Activated naive CD8-positive, alpha-beta T cell treated with anti-CD3 and anti-CD28 coated beads, Interleukin-2, amount 10 ng/mL, durations not matched to agents 7 days and 5 days (primary cell): ENCODE results near the gene SAXO1. TPM values are rescaled to one million over a fixed set of nuclear protein-coding genes. Genes with fewer than 3 reads are reported as not detected.

Experiments
- ATAC-seq: fragments of 150-1000 bp; cut with Tn5 transposase; one replicate; pipeline ENCODE4 v1.10.0; 2021; ENCODE audit warnings: low read depth, moderate library complexity
- POLR2A ChIA-PET: fragments of 350-600 bp; sonication (Branson Sonifier 250); formaldehyde crosslinking; loops from one replicate; lab custom pipeline; 2021; ENCODE audit warnings: antibody characterized with exemption; lab: Charles Lee
- DNase-seq: peaks from one replicate; pipeline ENCODE4 v3.0.0; 2021
- H3K27ac Mint-ChIP-seq: one replicate; pipeline ENCODE4 v1.8.0; 2022; ENCODE audit warnings: mild to moderate bottlenecking, mixed read lengths
- H3K27me3 Mint-ChIP-seq: one replicate; pipeline ENCODE4 v1.8.0; 2022; ENCODE audit warnings: mild to moderate bottlenecking, moderate library complexity, mixed read lengths
- H3K36me3 Mint-ChIP-seq: one replicate; pipeline ENCODE4 v1.8.0; 2021; ENCODE audit warnings: mild to moderate bottlenecking, mixed read lengths
- H3K4me1 Mint-ChIP-seq: one replicate; pipeline ENCODE4 v1.8.0; 2021; ENCODE audit warnings: mixed read lengths
- H3K4me3 Mint-ChIP-seq: one replicate; pipeline ENCODE4 v1.8.0; 2022; ENCODE audit warnings: mild to moderate bottlenecking, moderate library complexity, mixed read lengths
- H3K9me3 Mint-ChIP-seq: one replicate; pipeline ENCODE4 v1.8.0; 2021; ENCODE audit warnings: mixed read lengths
- total RNA-seq, 2 experiments: library from RNA; stranded (reverse); gene quantifications; one replicate each; pipeline ENCODE4 v1.2.3, GENCODE V29; 2021

Gene SAXO1
- total RNA-seq, 2 experiments from 2014 or later = 0.42 to 0.43 TPM

DNA sequence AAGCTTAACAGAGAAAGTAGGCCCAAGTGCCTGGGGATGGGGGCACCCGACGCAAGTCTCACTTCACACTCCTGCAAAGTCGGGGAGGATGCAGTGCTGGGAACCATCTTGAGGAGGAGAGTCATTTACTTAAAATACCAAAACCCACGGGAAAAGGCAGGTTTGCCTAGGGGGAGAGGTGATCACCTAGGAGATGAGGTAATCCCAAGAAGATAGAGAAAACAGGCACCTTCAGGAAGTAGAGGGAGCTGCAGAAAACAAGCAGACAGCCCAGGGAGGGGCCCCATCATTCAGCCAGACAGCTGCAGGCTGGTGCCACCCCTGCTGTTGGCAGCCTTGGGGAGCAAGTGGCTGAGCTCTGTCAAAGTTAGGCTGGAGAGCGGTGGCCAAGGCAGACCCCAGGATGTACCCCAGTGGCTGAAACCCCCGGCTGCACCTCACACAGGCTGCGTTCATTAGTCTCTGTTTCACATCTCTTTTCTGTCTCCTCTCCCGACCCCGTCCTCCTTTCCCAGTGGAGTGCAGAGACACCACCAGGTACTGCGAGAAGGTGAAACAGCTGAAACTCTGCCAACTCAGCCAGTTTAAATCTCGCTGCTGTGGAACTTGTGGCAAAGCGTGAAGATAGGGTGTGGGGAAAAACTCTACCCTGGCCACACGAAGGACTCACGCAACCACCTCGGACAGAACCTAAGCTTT is 124.9 kb downstream of the SAXO1 start:
- Mint-ChIP-seq H3K4me3 (no peak overlapping the region), H3K9me3 (no peaks in the 10 kb centered on the region), H3K4me1 (no peaks in the 10 kb centered on the region), H3K36me3 (no peaks in the 10 kb centered on the region), H3K27me3 (peaks cover 7% of the 10 kb centered on the region), H3K27ac (no peak overlapping the region)
- ATAC-seq (no peak), DNase-seq (no peak)
- POLR2A ChIA-PET = no interaction called here

DNA sequence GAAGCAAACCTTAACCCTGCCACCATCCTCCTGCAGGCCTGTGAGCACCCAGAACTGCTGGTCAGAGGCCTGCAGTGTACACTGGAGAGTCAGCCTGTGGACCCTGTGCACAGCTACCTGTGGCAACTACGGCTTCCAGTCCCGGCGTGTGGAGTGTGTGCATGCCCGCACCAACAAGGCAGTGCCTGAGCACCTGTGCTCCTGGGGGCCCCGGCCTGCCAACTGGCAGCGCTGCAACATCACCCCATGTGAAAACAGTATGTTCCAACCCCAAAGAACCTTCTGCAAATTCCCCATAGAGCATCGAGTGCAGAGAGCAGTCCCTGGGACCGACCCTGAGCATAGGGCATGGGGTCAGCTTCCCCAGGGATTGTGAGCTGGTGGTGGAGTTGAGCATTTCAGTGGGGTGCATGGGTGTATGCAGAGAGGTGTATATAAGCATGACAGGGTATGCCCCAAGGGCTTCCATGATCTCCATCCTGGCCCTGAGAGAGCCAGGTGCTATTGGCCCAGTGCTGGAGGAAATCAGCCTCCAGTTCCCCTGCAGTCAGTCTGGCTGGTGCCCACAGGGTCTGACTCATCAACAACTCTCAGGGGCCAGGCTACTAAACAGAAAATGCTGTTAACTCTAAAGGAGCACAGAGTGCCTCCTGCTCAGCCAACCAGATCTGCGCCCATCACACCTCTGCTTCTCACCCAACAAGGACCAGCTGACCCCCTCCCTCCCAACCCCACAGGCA is 126.2 kb downstream of the SAXO1 start:
- peaks cover 3% of the 10 kb centered on the region for H3K27me3 Mint-ChIP-seq
- no peak overlapping the region for H3K27ac Mint-ChIP-seq
- H3K4me1 Mint-ChIP-seq = no peaks in the 10 kb centered on the region
- POLR2A ChIA-PET = no interaction called here
- H3K9me3 Mint-ChIP-seq = peaks cover 3% of the 10 kb centered on the region
- H3K4me3 Mint-ChIP-seq = no peak overlapping the region
- ATAC-seq (no peak), DNase-seq (no peak)
- peaks cover 1% of the 10 kb centered on the region for H3K36me3 Mint-ChIP-seq

DNA sequence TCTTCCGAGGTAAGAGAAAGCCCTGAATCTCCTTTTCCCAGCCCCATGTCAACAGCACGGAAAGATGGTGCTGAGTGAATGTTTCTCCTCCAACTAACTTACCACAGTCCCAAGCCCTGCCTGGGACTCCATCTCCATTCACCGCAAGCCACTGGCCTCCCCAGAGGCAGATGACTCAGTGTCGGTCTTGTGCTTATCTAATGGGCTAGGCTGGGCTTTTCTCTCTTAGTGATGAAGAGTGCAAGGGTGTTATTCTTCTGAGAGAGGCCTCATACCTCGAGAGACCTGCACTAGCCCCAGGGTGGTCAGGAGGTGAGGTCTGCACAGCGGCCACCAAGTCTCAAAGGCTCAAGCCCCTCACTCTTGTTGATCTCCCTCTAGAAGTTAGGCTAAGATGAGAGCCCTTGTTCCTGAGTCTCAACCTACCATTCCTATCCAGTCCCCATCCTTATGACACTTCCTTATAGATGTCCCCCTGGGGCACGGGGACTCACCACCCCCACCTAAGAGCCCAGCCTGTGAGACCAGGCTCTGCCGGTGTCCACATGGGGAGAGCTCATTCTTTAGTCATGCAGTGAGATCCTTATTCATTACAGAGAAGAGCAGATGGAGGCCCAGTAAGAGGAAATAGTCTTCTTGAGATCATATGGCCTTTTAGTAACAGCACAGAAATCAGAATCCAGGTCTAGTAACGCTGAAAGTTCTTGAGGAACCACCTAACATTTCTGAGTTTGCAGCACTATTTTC is 127.0 kb downstream of the SAXO1 start:
- Mint-ChIP-seq H3K27me3 (peaks cover 2% of the 10 kb centered on the region), H3K4me1 (no peaks in the 10 kb centered on the region), H3K4me3 (no peak overlapping the region), H3K27ac (no peak overlapping the region), H3K36me3 (peaks cover 1% of the 10 kb centered on the region), H3K9me3 (peaks cover 5% of the 10 kb centered on the region)
- DNase-seq (no peak), ATAC-seq (no peak)
- POLR2A ChIA-PET = no interaction called here

GRCh38 chr9:18905028-18905882 is 127.8 kb downstream of the SAXO1 start:
- Mint-ChIP-seq H3K4me3 (no peak overlapping the region), H3K9me3 (peaks cover 8% of the 10 kb centered on the region), H3K36me3 (peaks cover 1% of the 10 kb centered on the region), H3K27me3 (peaks cover 2% of the 10 kb centered on the region), H3K27ac (no peak overlapping the region), H3K4me1 (no peaks in the 10 kb centered on the region)
- POLR2A ChIA-PET = no interaction called here
- no peak for DNase-seq
- no peak for ATAC-seq

DNA sequence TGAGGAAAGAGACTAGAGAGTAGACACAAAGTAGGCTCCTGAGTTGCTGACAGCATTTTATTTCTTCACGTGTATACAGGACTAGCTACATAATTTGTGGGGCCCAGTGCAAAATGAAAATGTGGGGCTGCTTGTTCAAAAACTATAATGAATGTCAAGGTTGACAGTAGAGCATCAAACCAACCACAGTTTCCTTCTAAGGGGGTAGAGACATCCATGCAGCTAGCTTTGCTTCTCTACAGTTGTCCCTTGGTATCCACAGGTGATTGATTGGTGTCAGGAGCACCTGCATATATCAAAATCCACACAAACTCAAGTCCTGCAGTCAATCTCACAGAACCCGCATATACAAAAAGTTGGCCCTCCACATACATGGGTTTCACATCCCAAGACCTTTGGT is 129.6 kb downstream of the SAXO1 start:
- H3K4me3 Mint-ChIP-seq = no peak overlapping the region
- DNase-seq (no peak), ATAC-seq (no peak)
- H3K36me3 Mint-ChIP-seq = peaks cover 3% of the 10 kb centered on the region
- POLR2A ChIA-PET = no interaction called here
- H3K4me1 Mint-ChIP-seq = no peaks in the 10 kb centered on the region
- no peak overlapping the region for H3K27ac Mint-ChIP-seq
- peaks cover 9% of the 10 kb centered on the region for H3K27me3 Mint-ChIP-seq
- H3K9me3 Mint-ChIP-seq = peaks cover 18% of the 10 kb centered on the region

GRCh38 chr9:18896531-18897179 is 136.4 kb downstream of the SAXO1 start:
- Mint-ChIP-seq H3K4me3 (no peak overlapping the region), H3K27me3 (peaks cover 12% of the 10 kb centered on the region), H3K9me3 (peaks cover 32% of the 10 kb centered on the region), H3K4me1 (peaks cover 3% of the 10 kb centered on the region), H3K36me3 (peaks cover 15% of the 10 kb centered on the region), H3K27ac (peak overlapping the region; percentile 65)
- peak; percentile 91 for ATAC-seq
- DNase-seq = no peak
- POLR2A ChIA-PET = no interaction called here

DNA sequence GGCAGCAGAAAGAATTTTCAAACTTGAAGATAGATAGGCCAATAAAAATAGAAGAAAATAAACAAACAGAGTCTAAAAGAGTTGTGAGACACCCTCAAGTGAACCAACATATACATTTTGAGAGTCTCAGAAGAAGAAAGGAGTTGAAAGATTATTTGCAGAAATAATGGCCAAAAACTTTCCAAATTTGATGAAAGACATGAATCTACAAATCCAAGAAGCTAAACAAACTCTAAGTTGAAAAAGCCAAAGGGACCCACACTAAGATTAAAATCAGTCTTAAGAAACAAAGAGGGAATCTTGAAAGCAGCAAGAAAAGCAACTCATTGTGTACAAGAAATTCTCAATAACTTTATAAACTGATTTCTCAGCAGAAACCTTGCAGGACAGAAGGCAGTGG is 137.0 kb downstream of the SAXO1 start:
- no peak overlapping the region for H3K27ac Mint-ChIP-seq
- DNase-seq (no peak), ATAC-seq (no peak)
- no peak overlapping the region for H3K4me3 Mint-ChIP-seq
- POLR2A ChIA-PET = no interaction called here
- H3K36me3 Mint-ChIP-seq = peaks cover 15% of the 10 kb centered on the region
- H3K27me3 Mint-ChIP-seq = peaks cover 12% of the 10 kb centered on the region
- peaks cover 3% of the 10 kb centered on the region for H3K4me1 Mint-ChIP-seq
- peaks cover 30% of the 10 kb centered on the region for H3K9me3 Mint-ChIP-seq

- POLR2A ChIA-PET = no interaction called here
- H3K27me3 Mint-ChIP-seq = peaks cover 3% of the 10 kb centered on the region
- peaks cover 3% of the 10 kb centered on the region for H3K4me1 Mint-ChIP-seq
- DNase-seq = no peak
- no peak overlapping the region for H3K4me3 Mint-ChIP-seq
- ATAC-seq = no peak
- H3K36me3 Mint-ChIP-seq = peaks cover 13% of the 10 kb centered on the region
- no peak overlapping the region for H3K27ac Mint-ChIP-seq
- H3K9me3 Mint-ChIP-seq = peaks cover 18% of the 10 kb centered on the region
These were observed 139.5 kb downstream of the SAXO1 start for GRCh38 chr9:18893491-18893890.

- Mint-ChIP-seq H3K27ac (no peak overlapping the region), H3K4me1 (peaks cover 3% of the 10 kb centered on the region), H3K4me3 (no peak overlapping the region), H3K27me3 (peaks cover 1% of the 10 kb centered on the region), H3K36me3 (peaks cover 11% of the 10 kb centered on the region), H3K9me3 (peaks cover 14% of the 10 kb centered on the region)
- DNase-seq = no peak
- POLR2A ChIA-PET = no interaction called here
- ATAC-seq = no peak
These were observed 140.0 kb downstream of the SAXO1 start for GRCh38 chr9:18893046-18893445.

DNA sequence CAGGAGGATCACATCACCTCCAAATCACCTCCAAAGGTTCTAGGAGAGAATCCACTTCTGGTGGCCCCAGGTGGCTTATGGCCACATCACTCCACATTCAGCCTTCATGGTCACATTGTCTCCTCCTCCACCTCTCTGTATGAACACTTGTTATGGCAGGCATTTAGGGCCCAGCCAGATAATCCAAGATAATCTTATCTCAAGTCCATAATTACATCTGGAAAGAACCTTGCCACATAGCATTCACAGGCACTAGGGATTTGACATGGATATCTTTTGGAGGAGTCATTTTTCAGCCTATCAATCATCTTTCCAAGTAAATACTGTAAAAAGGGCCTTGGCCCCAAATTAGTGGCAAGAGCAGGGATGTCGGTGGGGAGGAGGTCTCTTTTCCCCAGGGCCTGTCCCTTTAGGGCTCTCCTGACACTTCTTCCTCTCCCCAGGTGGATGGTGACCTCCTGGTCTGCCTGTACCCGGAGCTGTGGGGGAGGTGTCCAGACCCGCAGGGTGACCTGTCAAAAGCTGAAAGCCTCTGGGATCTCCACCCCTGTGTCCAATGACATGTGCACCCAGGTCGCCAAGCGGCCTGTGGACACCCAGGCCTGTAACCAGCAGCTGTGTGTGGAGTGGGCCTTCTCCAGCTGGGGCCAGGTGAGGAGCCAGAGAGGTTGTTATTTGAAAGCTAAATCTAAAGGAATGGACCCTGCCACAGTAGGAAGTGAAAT is 140.9 kb downstream of the SAXO1 start:
- H3K36me3 Mint-ChIP-seq = peaks cover 11% of the 10 kb centered on the region
- H3K9me3 Mint-ChIP-seq = peaks cover 14% of the 10 kb centered on the region
- DNase-seq (no peak), ATAC-seq (no peak)
- H3K4me1 Mint-ChIP-seq = peaks cover 3% of the 10 kb centered on the region
- H3K27ac Mint-ChIP-seq = no peak overlapping the region
- H3K27me3 Mint-ChIP-seq = no peaks in the 10 kb centered on the region
- POLR2A ChIA-PET = no interaction called here
- H3K4me3 Mint-ChIP-seq = no peak overlapping the region

DNA sequence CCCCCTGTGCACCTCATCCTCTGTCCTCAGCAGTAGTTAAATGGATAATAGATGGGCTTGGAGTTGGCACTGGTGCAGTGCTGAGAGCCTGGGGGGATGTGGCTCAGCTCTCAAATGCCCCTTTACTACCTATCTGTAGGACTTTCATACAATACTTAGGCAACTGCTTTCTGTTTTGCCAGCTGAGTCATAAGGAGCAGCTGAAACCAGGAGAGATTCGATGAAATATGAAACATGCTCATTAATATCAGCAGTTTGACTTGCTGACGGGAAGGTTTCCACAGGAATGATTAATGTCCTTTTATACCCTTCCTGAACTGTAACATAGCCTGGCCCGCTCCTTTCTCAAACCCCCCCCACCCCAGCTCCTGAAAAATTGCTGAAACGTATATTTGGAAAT is 142.6 kb downstream of the SAXO1 start:
- POLR2A ChIA-PET = no interaction called here
- Mint-ChIP-seq H3K27me3 (peaks cover under 1% of the 10 kb centered on the region), H3K9me3 (peaks cover 6% of the 10 kb centered on the region), H3K27ac (no peak overlapping the region), H3K4me1 (no peaks in the 10 kb centered on the region), H3K4me3 (no peak overlapping the region), H3K36me3 (peaks cover 4% of the 10 kb centered on the region)
- DNase-seq (no peak), ATAC-seq (no peak)

DNA sequence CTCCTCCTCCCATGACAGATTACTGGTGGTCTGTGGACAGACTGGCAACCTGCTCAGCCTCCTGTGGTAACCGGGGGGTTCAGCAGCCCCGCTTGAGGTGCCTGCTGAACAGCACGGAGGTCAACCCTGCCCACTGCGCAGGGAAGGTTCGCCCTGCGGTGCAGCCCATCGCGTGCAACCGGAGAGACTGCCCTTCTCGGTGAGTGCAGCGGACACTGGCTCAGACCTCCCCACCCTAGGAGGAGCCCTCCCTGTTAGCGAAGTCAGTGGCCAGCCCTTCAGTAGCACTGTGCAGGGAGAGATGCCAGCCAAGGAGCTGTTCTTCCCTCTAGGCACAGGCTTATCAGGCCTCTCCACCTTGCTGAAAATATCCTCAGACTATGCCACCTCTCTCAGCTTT is 143.5 kb downstream of the SAXO1 start:
- POLR2A ChIA-PET = no interaction called here
- no peak for DNase-seq
- H3K4me1 Mint-ChIP-seq = no peaks in the 10 kb centered on the region
- peaks cover 1% of the 10 kb centered on the region for H3K27me3 Mint-ChIP-seq
- H3K4me3 Mint-ChIP-seq = no peak overlapping the region
- H3K36me3 Mint-ChIP-seq = peaks cover 2% of the 10 kb centered on the region
- peak overlapping the region; percentile 48 for H3K27ac Mint-ChIP-seq
- ATAC-seq = no peak
- peaks cover 5% of the 10 kb centered on the region for H3K9me3 Mint-ChIP-seq
